Right ventricle myocardium superior (tissue), 1 donor: ENCODE results near the gene LIAS. TPM values are rescaled to one million over a fixed set of nuclear protein-coding genes. Genes with fewer than 3 reads are reported as not detected.
"Not testable (repeated sequence)": the region's sequence is repeated elsewhere in the genome, so short reads cannot be mapped to it uniquely, and the experiment has no call there.

Experiments
- ATAC-seq: fragments of 200-7000 bp; cut with Tn5 transposase; one replicate; pipeline ENCODE4 v1.9.1; 2020; ENCODE audit warnings: mild to moderate bottlenecking; ENCODE audit not compliant: poor library complexity
- DNase-seq: peaks from one replicate; pipeline ENCODE4 v3.0.0-alpha.2; 2020
- intact Hi-C: fragments of 100-400 bp; cut with DNase I; formaldehyde crosslinking; loops from one replicate; pipeline ENCODE4 v1.11.2; 2022
- total RNA-seq: library from RNA; stranded (reverse); fragmentation: NEBNext Ultra II Directional; extraction: Animal tissue kit (Norgen Biotek cat#: 25700); gene quantifications from one replicate; pipeline ENCODE4 v1.2.1, GENCODE V29; 2021
- donor health status: DM: no; HTN: yes; CAD: no; lungs with severe emphysema.

LIAS gene
- total RNA-seq, 1 donor from 2014 or later: 31.4 TPM

DNA sequence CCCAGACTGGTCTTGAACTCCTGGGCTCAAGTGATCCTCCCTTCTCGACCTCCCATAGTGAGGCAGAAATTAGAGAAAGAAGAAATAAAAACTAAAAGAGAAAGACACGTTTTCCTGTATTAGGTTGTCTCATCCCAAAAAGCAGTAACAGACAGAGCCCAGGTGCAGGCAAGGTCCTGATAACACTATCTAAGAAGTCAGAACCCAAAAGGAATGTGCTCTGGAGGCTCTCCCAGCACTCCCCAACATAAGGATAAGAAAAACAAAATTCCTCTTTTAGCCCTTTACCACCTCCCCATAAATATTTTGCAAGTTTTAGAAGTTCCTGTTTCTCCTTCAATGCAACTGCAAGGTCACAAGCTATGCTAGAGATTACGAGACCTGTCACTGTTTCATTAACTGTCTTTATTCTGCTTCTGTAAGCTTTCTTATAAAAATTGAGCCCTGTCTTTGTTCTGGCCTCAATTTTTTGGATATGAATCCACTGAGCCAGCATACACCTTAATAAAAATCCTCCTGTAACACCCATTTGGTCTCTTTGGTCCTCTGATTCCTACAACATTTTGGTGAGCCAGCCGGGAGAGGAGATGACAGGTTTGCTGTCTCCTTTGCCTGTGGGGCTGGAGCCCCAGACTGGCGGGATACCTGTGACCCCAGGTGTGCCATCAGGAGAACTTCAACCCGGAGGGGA, 25.9 kb downstream of the LIAS start:
- no peak for DNase-seq
- ATAC-seq: no peak
- intact Hi-C loops: no loop called here

DNA sequence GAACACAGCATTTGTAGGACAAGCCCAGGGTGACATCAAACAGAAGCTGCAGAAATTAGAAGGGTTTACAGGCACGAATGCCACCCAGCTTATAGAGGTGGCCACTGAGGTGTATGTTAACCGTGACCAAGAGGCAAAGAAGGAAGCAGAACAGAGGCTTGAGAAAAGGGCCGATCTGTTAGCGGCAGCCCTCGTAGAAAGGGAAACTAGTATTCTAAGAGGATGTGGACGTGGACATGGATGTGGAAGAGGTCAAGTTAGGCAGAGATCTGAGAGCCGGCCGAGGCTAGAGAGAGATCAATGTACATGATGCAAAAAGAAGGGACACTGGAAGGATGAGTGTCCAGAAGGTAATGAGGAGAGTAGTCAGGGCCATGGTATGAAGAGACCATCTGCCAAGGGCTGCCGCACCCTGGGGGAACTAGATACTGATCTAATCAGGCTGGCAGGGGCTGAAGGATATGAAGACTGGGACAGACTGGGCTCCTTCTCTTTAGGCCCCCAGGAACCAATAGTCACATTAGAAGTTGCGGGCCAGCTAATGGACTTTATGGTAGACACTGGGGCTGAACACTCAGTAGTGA, 27.5 kb downstream of the LIAS start:
- DNase-seq: no peak
- ATAC-seq: no peak
- intact Hi-C loops: no loop called here

DNA sequence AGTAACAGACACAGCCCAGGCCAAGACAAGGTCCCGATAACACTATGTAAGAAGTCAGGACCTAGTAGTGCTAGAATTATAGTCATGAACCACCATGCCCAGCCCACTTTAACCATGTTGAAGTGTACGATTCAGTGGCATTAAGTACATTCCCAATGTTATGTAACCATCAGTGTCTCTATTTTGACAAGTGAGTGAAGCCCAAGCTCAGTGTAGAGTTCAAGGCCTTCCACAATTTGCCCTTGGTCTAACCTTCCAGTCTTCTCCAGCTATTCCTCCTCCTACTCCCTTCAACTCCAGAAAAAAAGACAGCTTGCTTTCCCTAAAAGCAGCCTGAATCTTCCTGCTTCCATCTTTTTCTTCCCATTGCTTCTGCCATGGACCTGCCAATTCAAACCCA, 31.5 kb downstream of the LIAS start:
- DNase-seq: no peak
- intact Hi-C loops: no loop called here

DNA sequence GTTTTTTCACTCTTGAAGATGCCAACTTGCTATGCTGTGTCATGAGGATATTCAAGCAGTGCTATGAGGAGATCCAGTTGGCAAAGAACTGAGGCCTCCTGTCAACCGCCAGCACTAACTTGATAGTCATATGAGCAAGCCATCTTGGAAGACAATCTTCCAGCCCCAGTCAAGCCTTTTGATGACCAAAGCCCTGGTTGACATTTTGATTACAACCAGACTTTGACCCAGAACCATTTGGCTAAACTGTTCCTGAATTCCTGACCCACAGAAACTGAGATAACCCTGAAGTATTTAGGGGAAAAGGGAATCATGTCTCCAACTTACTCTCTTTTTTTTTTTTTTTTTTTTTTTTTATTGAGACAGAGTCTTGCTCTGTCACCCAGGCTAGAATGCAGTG, 35.5 kb downstream of the LIAS start:
- ATAC-seq (no peak), DNase-seq (no peak)
- intact Hi-C loops: no loop called here

More for the DNA sequence above, 31.5 kb downstream of the LIAS start:
- no peak for ATAC-seq

DNA sequence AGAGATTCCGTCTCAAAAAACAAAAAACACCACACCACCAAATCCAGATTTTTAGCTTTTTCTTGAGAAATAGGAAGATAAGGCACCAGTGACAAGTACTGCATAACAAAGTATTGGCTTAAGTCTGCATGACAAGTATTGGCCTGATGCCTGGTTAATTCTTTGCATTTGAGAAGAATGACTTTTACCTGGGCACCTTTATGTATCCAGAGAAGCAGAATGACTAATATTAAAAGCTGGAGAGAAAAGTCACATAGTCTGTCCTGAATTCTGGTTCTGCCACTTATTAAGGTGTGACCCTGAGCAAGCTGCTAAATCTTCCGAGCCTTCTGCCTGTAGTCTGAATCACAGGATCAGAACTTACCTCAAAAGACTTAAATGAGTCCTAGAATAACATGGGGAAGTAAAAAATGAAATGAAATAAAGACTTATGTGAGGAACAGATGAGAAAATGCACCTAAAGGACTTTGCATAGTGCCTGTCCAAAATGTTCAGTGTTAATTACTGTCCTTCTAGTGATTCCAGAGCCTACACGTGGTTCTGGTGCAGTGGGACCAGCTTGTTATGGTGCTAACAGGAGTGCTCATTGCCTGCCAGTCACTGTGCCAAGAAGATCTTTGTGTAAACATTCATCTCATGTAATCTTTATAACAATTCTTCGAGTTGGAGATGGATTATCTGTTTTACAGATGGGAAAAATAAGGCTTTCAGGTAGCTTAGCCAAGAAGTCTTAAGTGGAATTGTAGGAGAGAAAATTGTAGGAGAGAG, 36.8 kb downstream of the LIAS start:
- intact Hi-C loops: no loop called here
- ATAC-seq: no peak
- DNase-seq: no peak

DNA sequence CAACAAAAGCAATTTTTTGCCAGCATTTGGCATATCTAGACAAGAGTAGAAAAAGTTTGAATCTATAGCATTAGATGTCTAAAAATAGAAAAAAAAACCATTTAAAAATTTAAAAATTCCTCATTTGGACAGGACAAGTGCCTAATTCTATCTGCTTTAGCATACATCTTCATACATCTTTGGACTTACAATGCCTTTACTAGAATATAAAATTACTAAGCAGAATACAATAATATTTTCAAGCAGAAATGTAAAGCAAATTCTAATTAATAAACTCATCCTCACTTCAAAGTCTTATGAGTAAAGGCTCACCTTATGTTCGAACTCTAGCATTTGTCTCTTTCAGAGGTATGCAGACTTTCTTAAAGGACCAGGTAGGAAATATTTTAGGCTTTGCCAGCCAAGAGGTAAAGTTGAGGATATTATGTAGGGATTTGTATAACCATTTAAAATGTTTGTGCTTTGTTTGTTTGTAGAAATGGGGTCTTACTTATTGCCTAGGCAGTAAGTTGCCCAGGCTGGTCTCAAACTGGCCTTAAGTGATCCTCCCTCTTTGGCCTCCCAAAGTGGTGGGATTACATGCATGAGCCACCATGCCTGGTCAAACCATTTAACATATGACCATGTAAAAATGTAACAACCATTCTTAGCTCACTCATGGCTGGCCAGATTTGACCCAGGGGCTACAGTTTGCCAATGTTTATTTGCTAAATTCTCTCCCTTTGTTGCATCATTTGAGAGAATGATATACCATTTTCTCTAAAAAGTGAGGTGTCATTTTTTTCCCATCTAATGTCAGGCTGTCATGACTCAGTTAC, 39.3 kb downstream of the LIAS start:
- DNase-seq (no peak), ATAC-seq (no peak)
- intact Hi-C loops: no loop called here

DNA sequence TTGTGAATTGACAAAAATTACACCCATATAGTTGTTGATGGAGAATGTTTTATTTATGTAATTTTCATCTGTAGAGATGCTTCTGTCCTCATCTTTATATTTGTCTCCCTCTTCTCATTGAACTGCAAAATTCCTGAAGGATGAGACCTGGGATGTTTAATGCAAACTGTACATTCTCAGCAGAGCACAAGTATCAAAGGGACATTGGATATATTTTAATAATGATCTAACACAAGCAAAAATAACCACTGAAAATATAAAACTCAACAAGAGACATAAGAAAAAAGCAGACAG, 39.8 kb downstream of the LIAS start:
- ATAC-seq (no peak), DNase-seq (no peak)
- intact Hi-C loops: no loop called here

DNA sequence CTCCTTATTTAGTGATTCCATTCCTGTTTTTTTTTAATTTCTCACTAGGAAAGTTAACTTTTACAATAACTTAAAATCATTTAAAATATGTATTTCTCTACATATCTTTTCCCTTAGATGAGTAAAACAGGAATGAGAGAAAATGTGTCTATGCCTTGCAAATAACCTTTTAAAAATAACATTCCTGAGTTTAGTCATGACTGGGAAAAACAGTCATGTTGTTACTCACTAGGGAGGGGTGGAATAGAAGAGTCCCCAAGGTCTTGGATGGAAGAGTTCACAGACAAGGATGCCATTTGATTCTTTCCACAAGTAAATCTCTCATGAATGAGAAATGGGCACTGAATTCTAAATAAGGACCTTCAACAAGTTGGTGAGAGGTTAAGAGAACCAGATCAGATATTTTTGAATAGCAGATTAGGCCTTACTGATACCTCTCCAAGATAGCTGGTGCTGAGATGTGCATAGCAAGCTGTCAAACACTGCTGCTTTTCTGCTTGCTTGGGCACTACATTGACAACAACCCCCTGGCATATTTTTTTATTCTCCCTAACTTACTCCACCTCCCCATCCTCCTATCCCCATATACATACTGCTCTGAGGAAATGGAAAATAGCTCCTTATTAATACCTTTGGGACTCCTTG, 43.3 kb downstream of the LIAS start:
- DNase-seq (no peak), ATAC-seq (peak; percentile 18)
- intact Hi-C loops: no loop called here

DNA sequence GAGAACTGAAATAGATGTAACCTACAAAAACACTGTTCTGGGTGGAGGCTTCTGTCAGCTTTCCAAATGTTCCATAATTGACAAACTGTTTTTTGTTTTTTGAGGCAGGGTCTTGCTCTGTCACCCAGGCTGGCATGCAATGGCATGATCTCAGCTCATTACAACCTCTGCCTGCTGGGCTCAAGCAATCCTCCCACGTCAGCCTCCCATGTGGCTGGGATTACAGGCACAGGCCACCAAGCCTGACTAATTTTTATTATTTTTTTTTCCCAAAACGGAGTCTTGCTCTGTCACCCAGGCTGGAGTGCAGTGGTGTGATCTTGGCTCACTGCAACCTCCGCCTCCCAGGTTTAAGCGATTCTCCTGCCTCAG, 43.8 kb downstream of the LIAS start:
- intact Hi-C loops, ATAC-seq, DNase-seq: not testable (repeated sequence)

DNA sequence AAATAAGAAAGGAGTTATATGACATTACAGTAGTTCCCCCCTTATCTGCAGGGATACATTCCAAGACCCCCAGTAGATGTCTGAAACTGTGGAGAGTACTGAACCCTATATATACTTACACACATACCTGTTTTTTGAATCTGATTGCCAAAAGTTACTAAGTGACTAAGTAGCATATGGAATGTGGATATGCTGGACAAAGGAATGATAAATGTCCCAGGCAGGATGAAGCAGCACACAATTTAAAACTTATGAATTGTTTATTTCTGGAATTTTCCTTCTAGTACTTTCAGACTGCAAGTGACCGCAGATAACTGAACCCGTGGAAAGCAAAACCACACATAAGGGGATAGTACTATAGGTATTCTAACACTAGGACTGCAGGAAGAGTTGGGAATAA, 45.7 kb downstream of the LIAS start:
- intact Hi-C loops: no loop called here
- DNase-seq: no peak

DNA sequence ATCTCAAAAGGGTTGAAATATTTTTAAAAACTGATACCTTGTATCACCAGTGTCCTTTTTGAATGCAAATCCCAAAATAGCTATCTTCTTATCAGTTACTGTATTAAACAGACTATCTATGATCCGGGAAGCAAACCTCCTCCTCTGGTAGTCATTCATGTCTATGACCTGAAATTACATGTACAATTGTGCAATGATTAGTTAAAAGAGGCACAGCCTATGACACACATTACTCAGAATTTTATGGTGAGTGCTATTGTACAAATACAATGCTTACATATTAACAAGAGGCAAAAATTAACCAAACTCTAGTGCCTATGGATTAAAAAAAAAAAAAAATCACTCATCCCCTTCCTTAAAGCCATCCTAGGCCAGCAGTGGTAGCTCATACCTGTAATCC, 46.7 kb downstream of the LIAS start:
- intact Hi-C loops: no loop called here
- no peak for DNase-seq
- ATAC-seq: no peak

More for the DNA sequence above, 45.7 kb downstream of the LIAS start:
- ATAC-seq: no peak

DNA sequence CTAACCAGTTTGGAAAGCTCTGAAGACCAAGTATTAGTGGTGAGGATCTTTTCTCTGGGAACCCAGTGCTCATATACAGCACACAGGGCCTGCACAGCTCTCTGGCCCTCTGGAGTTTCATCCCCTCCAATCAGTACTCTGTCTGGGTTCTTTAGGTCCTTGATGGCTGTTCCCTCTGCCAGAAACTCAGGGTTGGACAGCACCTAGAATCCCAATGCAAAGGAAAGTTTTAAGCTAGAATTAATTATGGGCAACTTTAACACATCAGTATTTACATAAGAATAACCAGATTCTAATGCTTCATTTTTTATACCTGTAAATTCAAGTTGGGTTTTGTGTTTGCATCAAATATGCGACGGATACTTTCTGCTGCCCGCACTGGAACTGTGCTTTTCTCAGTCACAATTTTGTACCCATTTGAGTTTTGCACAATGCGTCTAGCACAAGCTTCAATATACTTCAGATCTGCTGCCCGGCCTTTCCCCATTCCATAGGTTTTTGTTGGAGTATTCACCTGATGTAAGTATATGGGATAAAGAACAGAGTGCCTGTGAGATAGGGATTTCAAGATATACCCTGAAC, 51.6 kb downstream of the LIAS start:
- no peak for ATAC-seq
- intact Hi-C loops: no loop called here

DNA sequence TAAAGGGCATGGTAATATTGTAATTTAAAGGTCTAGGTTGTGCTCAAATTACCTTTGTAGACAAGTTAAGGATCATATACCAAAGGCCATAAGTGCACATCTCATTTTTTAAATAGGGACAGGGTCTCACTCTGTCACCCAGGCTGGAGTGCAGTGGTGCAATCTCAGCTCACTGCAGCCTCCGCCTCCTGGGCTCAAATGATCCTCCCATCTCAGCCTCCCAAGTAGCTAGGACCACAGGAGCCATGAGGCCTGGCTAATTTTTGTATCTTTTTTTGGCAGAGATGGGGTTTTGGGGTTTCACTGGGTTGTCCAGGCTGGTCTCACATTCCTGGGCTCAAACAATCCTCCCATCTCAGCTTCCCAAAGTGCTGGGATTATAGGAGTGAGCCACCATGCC, 55.4 kb downstream of the LIAS start:
- ATAC-seq, intact Hi-C loops: not testable (repeated sequence)

More for the DNA sequence above, 51.6 kb downstream of the LIAS start:
- DNase-seq: no peak

DNA sequence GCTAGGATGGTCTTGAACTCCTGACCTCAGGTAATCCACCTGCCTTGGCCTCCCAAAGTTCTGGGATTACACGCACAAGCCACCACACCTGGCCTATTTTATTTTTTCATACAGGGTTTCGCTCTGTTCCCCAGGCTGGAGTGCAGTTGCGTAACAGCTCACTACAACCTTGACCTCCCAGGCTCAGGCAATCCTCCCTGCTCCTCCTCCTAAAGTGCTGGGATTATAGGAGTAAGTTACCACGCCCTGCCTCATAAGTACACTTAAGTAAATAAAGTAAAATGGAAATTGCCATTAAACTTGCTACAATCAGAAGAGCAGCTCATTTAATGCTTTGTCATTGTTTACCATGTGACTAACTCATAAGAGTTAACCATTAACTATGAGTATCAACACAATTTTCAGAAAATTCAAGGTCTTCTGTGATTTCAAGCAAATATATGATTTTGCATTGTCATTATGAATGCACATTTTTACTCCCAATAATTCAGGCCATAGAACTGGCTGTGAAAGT, 56.1 kb downstream of the LIAS start:
- ATAC-seq (no peak), DNase-seq (no peak)
- intact Hi-C loops: no loop called here

More for the DNA sequence above, 55.4 kb downstream of the LIAS start:
- not testable (repeated sequence) for DNase-seq

DNA sequence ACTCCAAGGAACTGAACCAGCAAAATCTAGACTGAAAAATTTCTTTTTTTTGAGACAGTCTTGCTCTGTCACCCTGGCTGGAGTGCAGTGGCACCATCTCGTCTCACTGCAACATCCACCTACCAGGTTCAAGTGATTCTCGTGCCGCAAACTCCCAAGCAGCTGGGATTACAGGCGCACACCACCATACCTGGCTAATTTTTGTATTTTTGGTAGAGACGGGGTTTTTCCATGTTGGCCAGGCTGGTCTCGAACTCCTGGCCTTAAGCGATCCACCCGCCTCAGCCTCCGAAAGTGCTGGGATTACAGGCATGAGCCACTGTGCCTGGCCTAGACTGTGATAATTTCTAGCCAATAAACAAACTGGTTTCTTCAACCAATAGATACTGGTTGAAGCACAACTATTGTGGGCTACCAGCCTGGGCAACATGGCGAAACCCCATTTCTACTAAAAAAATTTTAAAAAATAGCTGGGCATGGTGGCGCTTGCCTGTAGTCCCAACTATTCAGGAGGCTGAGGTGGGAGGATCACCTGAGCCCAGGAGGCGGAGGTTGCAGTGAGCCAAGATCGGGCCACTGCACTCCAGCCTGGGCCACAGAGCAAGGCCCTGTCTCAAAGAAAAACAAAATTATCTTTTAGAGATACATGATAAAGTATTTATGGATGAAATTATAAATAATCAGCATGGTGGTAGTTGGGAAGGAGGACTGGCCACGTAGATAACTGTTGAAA, 57.0 kb downstream of the LIAS start:
- intact Hi-C loops, DNase-seq, ATAC-seq: not testable (repeated sequence)

DNA sequence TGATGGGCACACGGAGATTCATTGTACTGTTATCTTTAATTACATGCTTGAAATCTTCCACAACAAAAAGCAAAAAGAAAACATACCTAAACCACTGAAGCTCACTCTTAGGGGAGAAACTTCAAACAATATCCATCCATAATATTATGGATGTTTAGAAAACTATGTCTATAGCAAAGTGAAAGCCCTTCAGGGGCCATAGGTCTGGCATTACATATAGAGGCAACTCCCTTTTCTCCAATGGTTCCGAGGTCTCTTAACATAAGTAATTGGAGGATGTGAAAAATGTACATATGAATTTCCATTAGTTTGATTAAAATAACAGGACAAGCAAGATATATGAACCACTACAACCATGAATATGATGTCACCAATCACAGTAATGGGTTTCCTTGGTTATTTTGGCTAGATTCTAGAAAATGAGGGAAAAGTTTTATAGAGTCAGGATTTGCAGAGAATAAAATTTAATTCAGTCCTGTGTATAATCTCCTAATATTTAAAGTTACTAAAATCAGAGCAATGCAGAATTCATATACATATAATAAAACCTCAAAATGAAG, 57.6 kb downstream of the LIAS start:
- no peak for ATAC-seq
- intact Hi-C loops: no loop called here
- DNase-seq: no peak

DNA sequence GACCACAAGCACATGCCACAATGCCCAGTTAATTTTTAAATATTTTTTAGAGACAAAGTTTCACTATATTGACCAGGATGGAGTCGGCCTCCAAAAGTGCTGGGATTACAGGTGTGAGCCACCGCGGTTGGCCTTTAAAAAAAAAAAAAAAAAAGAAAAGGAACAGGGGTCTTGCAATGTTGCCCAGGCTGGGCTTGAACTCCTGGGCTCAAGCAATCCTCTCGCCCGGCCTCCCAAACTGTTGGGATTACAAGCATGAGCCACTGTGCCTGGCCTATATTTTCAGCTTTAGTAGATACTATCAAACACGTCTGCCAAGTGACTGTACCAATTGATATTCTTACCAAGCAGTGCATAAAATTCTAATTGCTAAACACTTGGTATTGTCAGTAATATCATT, 59.6 kb downstream of the LIAS start:
- intact Hi-C loops: no loop called here
- ATAC-seq: no peak
- DNase-seq: no peak
